ENCODE results near the gene ENPP6.

The ENPP6 gene

GRCh38 chr4:184217634-184218033 lies at the start of gene ENPP6:
Gene ENPP6 (minus strand): TSS chr4:184217873. CDS start chr4:184217819, 54 bp downstream.
- no peak for DNase-seq

- peak; percentile 21 for DNase-seq
These were observed 49.5 kb upstream of the ENPP6 start for GRCh38 chr4:184267206-184267608.

- DNase-seq, result peak; percentile 73
These were observed 48.1 kb upstream of the ENPP6 start for GRCh38 chr4:184265546-184266351.

GRCh38 chr4:184263910-184264732 lies 46.4 kb upstream of the ENPP6 start:
- peak; percentile 92 for DNase-seq

GRCh38 chr4:184263461-184263860 lies 45.8 kb upstream of the ENPP6 start:
- DNase-seq, result no peak

- DNase-seq, result no peak
These were observed 45.2 kb upstream of the ENPP6 start for GRCh38 chr4:184262901-184263300.

- no peak for DNase-seq
These were observed 43.6 kb upstream of the ENPP6 start for GRCh38 chr4:184261246-184261645.

- DNase-seq, result peak; percentile 43
These were observed 42.2 kb upstream of the ENPP6 start for GRCh38 chr4:184259866-184260265.

- DNase-seq, result peak; percentile 17
These were observed 41.4 kb upstream of the ENPP6 start for GRCh38 chr4:184259081-184259480.

GRCh38 chr4:184255871-184256642 lies 38.4 kb upstream of the ENPP6 start:
- no peak for DNase-seq

GRCh38 chr4:184255361-184255760 lies 37.7 kb upstream of the ENPP6 start:
- peak; percentile 71 for DNase-seq

GRCh38 chr4:184253072-184253420 lies 35.4 kb upstream of the ENPP6 start:
- DNase-seq, result no peak

GRCh38 chr4:184252136-184253071 lies 34.7 kb upstream of the ENPP6 start:
- DNase-seq, result no peak

GRCh38 chr4:184251670-184251980 lies 34.0 kb upstream of the ENPP6 start:
- no peak for DNase-seq

- DNase-seq, result peak; percentile 32
These were observed 33.4 kb upstream of the ENPP6 start for GRCh38 chr4:184250795-184251669.

GRCh38 chr4:184248216-184248615 lies 30.5 kb upstream of the ENPP6 start:
- no peak for DNase-seq

- DNase-seq, result no peak
These were observed 29.7 kb upstream of the ENPP6 start for GRCh38 chr4:184247421-184247820.

GRCh38 chr4:184246426-184246825 lies 28.8 kb upstream of the ENPP6 start:
- DNase-seq, result no peak

GRCh38 chr4:184238072-184238745 lies 20.5 kb upstream of the ENPP6 start:
- DNase-seq, result no peak

- DNase-seq, result no peak
These were observed 19.9 kb upstream of the ENPP6 start for GRCh38 chr4:184237612-184238011.

GRCh38 chr4:184235526-184235925 lies 17.9 kb upstream of the ENPP6 start:
- no peak for DNase-seq

All from islet precursor cell (in vitro differentiated cells).